Right renal cortex interstitium (tissue), 3 donors: Measurements from ENCODE around the gene TMEM200B. TPM values are rescaled to one million over a fixed set of nuclear protein-coding genes. Genes with fewer than 3 reads are reported as not detected.
"Not testable (repeated sequence)": the region's sequence is repeated elsewhere in the genome, so short reads cannot be mapped to it uniquely, and the experiment has no call there.

Source experiments
- DNase-seq, 3 donors: peaks; one replicate each; pipeline ENCODE4 v3.0.0-alpha.2; 2013; ENCODE audit warnings: low read depth in 3 of 3, low spot score in 2 of 3
- polyA plus RNA-seq, 3 donors: library from polyadenylated mRNA; unstranded; fragments of 120-200 nt; gene quantifications; one replicate each; pipeline ENCODE4 v1.2.1, GENCODE V29; 2013; ENCODE audit not compliant: insufficient read length in 3 of 3

Gene TMEM200B
- polyA plus RNA-seq, 3 donors: 12.6 to 15.0 (median 13.7) TPM

- no peak for DNase-seq
Observed at GRCh38 chr1:29136391-29136915, 12.8 kb upstream of the TMEM200B start.

GRCh38 chr1:29134695-29135028 is 11.0 kb upstream of the TMEM200B start:
- DNase-seq: no peak

GRCh38 chr1:29133861-29134694 is 10.4 kb upstream of the TMEM200B start:
- no peak for DNase-seq

GRCh38 chr1:29131056-29131455 is 7.4 kb upstream of the TMEM200B start:
- not testable (repeated sequence) for DNase-seq

- DNase-seq: no peak
Observed at GRCh38 chr1:29129916-29130315, 6.2 kb upstream of the TMEM200B start.

GRCh38 chr1:29128739-29129138 is 5.0 kb upstream of the TMEM200B start:
- no peak for DNase-seq

- no peak for DNase-seq
Observed at GRCh38 chr1:29126198-29126597, 2.5 kb upstream of the TMEM200B start.

- no peak for DNase-seq
Observed at GRCh38 chr1:29125788-29126187, 2.1 kb upstream of the TMEM200B start.

GRCh38 chr1:29125237-29125641 is 1.5 kb upstream of the TMEM200B start:
- no peak for DNase-seq

- DNase-seq: peak in 2 of 3 donors; percentile 76 to 82
Observed at GRCh38 chr1:29124366-29125236, 898 bp upstream of the TMEM200B start.

GRCh38 chr1:29123053-29123886 is 433 bp downstream of the TMEM200B start:
- peak in 1 of 3 donors; percentile 15 for DNase-seq

- DNase-seq: no peak
Observed at GRCh38 chr1:29122682-29123052, 1.0 kb downstream of the TMEM200B start.

GRCh38 chr1:29121936-29122681 is 1.6 kb downstream of the TMEM200B start:
- DNase-seq: peak in 1 of 3 donors; percentile 32

- no peak for DNase-seq
Observed at GRCh38 chr1:29121516-29121935, 2.2 kb downstream of the TMEM200B start.

GRCh38 chr1:29120947-29121485 is 2.7 kb downstream of the TMEM200B start:
- DNase-seq: peak in 1 of 3 donors; percentile 44

- no peak for DNase-seq
Observed at GRCh38 chr1:29120367-29120766, 3.3 kb downstream of the TMEM200B start.

- DNase-seq: no peak
Observed at GRCh38 chr1:29119121-29119929, 4.4 kb downstream of the TMEM200B start.

- DNase-seq: no peak
Observed at GRCh38 chr1:29117381-29117780, 6.3 kb downstream of the TMEM200B start.

- DNase-seq: no peak
Observed at GRCh38 chr1:29114654-29115053, 9.0 kb downstream of the TMEM200B start.
